A549 (cell line): ENCODE measurements around the gene AMN1. TPM values are rescaled to one million over a fixed set of nuclear protein-coding genes. Genes with fewer than 3 reads are reported as not detected.

Experiments used
- ATAC-seq, 2 experiments: fragments of 200-7000 bp in 1 of 2; fragments of >200 bp in 1 of 2; cut with Nextera tagmentation in 1 of 2; cut with Tn5 transposase in 1 of 2; 3 replicates each; pipeline versions ENCODE4 v1.8.0 to v1.9.1; 2018 to 2020; ENCODE audit warnings: mild to moderate bottlenecking in 1 of 2, moderate library complexity in 1 of 2
- CTCF ChIA-PET: fragments of 300-600 bp; sonication (Branson Sonifier 250); formaldehyde crosslinking; extraction: SDS; loops from one replicate; lab custom pipeline; 2021; ENCODE audit warnings: antibody characterized with exemption, inconsistent platforms; lab: Yijun Ruan, JAX
- POLR2A ChIA-PET: fragments of 350-600 bp; formaldehyde crosslinking; extraction: SDS; loops from one replicate; lab custom pipeline; 2021; ENCODE audit warnings: antibody characterized with exemption, inconsistent platforms; lab: Yijun Ruan, JAX
- DNase-seq, 2 experiments: peaks; one replicate each; pipeline versions ENCODE4 v3.0.0 to v3.0.0-alpha.2; 2011 to 2016; ENCODE audit warnings: low read depth in 1 of 2, low spot score in 1 of 2
- FAIRE-seq: peaks from 2 replicates; lab custom pipeline; 2011; peaks lifted over from hg19 to GRCh38; lab: Jason Lieb, UNC
- H3K27ac ChIP-seq, 2 experiments: fragments of >200 bp; sonication (Bioruptor Twin); formaldehyde crosslinking; 3 replicates each; pipeline ENCODE4 v1.5.1; 2016 to 2017
- H3K4me1 ChIP-seq: fragments of >200 bp; sonication (Bioruptor Twin); formaldehyde crosslinking; 3 replicates; pipeline ENCODE4 v1.6.1; 2016
- H3K4me2 ChIP-seq: fragments of >200 bp; sonication (Bioruptor Twin); formaldehyde crosslinking; 3 replicates; pipeline ENCODE4 v1.6.1; 2016
- H3K4me3 ChIP-seq: fragments of >200 bp; sonication (Bioruptor Twin); formaldehyde crosslinking; 3 replicates; pipeline ENCODE4 v1.5.1; 2016
- H3K9me3 ChIP-seq: fragments of >200 bp; sonication (Bioruptor Twin); formaldehyde crosslinking; 3 replicates; pipeline ENCODE4 v1.6.1; 2016
- BHLHE40 ChIP-seq: IDR thresholded peaks from 2 replicates; pipeline ENCODE4 v1.6.1; 2012; ENCODE audit warnings: low read depth, low read length, inconsistent platforms
- CBX8 ChIP-seq: fragments of 200-600 bp; sonication (generic); IDR thresholded peaks from 2 replicates; pipeline ENCODE4 v1.6.1; 2016
- CEBPB ChIP-seq, 2 experiments: fragments of >200 bp in 1 of 2; sonication (Bioruptor Twin) in 1 of 2; formaldehyde crosslinking in 1 of 2; IDR thresholded peaks; 2 replicates each; pipeline ENCODE4 v1.6.1; 2012 to 2016
- CHD2 ChIP-seq: fragments of 150-350 bp; IDR thresholded peaks from 2 replicates; pipeline ENCODE4 v1.6.1; 2014; ENCODE audit warnings: low read length; ENCODE audit not compliant: partially characterized antibody
- GATA3 ChIP-seq: IDR thresholded peaks from 2 replicates; pipeline ENCODE4 v1.6.1; 2012; ENCODE audit warnings: borderline replicate concordance
- HDAC2 ChIP-seq: fragments of 200-600 bp; sonication (generic); IDR thresholded peaks from 2 replicates; pipeline ENCODE4 v1.6.1; 2016
- HOXA7 ChIP-seq: fragments of 250-450 bp; sonication (Bioruptor Pico); IDR thresholded peaks from 2 replicates; pipeline ENCODE4 v1.5.0; 2020; ENCODE audit warnings: mild to moderate bottlenecking, moderate library complexity
- HOXB13 ChIP-seq: fragments of 250-450 bp; sonication (Bioruptor Pico); IDR thresholded peaks from 2 replicates; pipeline ENCODE4 v1.5.0; 2020; ENCODE audit warnings: low read depth, mild to moderate bottlenecking, moderate library complexity
- JUNB ChIP-seq: fragments of >200 bp; sonication (Bioruptor Twin); formaldehyde crosslinking; IDR thresholded peaks from 2 replicates; pipeline ENCODE4 v1.6.1; 2016
- KDM5A ChIP-seq: fragments of 200-600 bp; sonication (generic); IDR thresholded peaks from 2 replicates; pipeline ENCODE4 v1.6.1; 2016; ENCODE audit warnings: antibody characterized with exemption, mild to moderate bottlenecking
- MAFK ChIP-seq: fragments of 450-650 bp; IDR thresholded peaks from 2 replicates; pipeline ENCODE4 v1.6.1; 2014; ENCODE audit not compliant: partially characterized antibody
- NPAS2 ChIP-seq: fragments of 250-450 bp; sonication (Bioruptor Pico); IDR thresholded peaks from 2 replicates; pipeline ENCODE4 v1.8.0; 2022; ENCODE audit warnings: mild to moderate bottlenecking, moderate library complexity, borderline replicate concordance
- POLR2A ChIP-seq: IDR thresholded peaks from 2 replicates; pipeline ENCODE4 v1.6.1; 2012; ENCODE audit warnings: mild to moderate bottlenecking, low read length
- POLR2AphosphoS2 ChIP-seq: conservative IDR thresholded peaks from 2 replicates; pipeline ENCODE4 v1.6.1; 2012; ENCODE audit warnings: low read length, improper control_type of control experiment, inconsistent platforms
- RARB ChIP-seq: fragments of 250-450 bp; sonication (Bioruptor Pico); IDR thresholded peaks from 2 replicates; pipeline ENCODE4 v1.8.0; 2021; ENCODE audit warnings: mild to moderate bottlenecking, moderate library complexity
- RCOR1 ChIP-seq: fragments of 150-350 bp; IDR thresholded peaks from 2 replicates; pipeline ENCODE4 v1.6.1; 2014; ENCODE audit warnings: antibody characterized with exemption, low read length, low read depth
- TP53 ChIP-seq: fragments of 250-450 bp; sonication (Bioruptor Pico); IDR thresholded peaks from 2 replicates; pipeline ENCODE4 v1.5.0; 2021; ENCODE audit warnings: mild to moderate bottlenecking, moderate library complexity
- ZC3H11A ChIP-seq: fragments of 450-650 bp; IDR thresholded peaks from 2 replicates; pipeline ENCODE4 v1.6.1; 2014; ENCODE audit warnings: antibody characterized with exemption, mild to moderate bottlenecking
- ZFP36 ChIP-seq: fragments of 450-650 bp; IDR thresholded peaks from 2 replicates; pipeline ENCODE4 v1.6.1; 2014; ENCODE audit warnings: borderline replicate concordance; ENCODE audit not compliant: partially characterized antibody
- ZSCAN20 ChIP-seq: fragments of 250-450 bp; sonication (Bioruptor Pico); IDR thresholded peaks from 2 replicates; pipeline ENCODE4 v1.8.0; 2022; ENCODE audit warnings: mild to moderate bottlenecking, moderate library complexity
- WGBS: methylation state at CpG from one replicate; pipeline ENCODE4 v1.1.6; 2017; ENCODE audit errors: missing lambda C conversion rate; 5-methylcytosine and 5-hydroxymethylcytosine counted together
- polyA plus RNA-seq, 4 experiments: library from polyadenylated mRNA; depleted of rRNA in 3 of 4; stranded (reverse); fragments of >200 nt; fragmentation: RNase III in 1 of 4; extraction: RNeasy Plus Mini Kit Qiagen cat#74134 plus additional on column Dnase treatment in 1 of 4; gene quantifications; 2 replicates in 3 of 4; 3 replicates in 1 of 4; pipeline ENCODE4 v1.2.3, GENCODE V29; 2011 to 2017
- TF ChIP-seq, protein P1 (sequence below): IDR thresholded peaks from 2 replicates; pipeline ENCODE4 v1.6.1; 2012; ENCODE audit warnings: low read depth, borderline replicate concordance
- TF ChIP-seq, protein P2 (sequence below): fragments of >200 bp; sonication (Bioruptor Twin); formaldehyde crosslinking; IDR thresholded peaks from 3 replicates; pipeline ENCODE4 v1.5.1; 2016
- TF ChIP-seq, protein P3 (sequence below): fragments of 200-600 bp; sonication (generic); IDR thresholded peaks from 2 replicates; pipeline ENCODE4 v1.6.1; 2016; ENCODE audit warnings: antibody characterized with exemption, mild to moderate bottlenecking, moderate library complexity
- TF ChIP-seq, protein P4 (sequence below): fragments of >200 bp; sonication (Bioruptor Twin); formaldehyde crosslinking; IDR thresholded peaks from 3 replicates; pipeline ENCODE4 v1.6.1; 2016
- TF ChIP-seq, protein P5 (sequence below): fragments of 150-350 bp; IDR thresholded peaks from 2 replicates; pipeline ENCODE4 v1.6.1; 2014; ENCODE audit warnings: low read depth, mild to moderate bottlenecking, low read length

Gene AMN1
- polyA plus RNA-seq, 2 of the 4 experiments (the other 2 are of a cell fraction) = 18.5 to 53.3 TPM

DNA sequence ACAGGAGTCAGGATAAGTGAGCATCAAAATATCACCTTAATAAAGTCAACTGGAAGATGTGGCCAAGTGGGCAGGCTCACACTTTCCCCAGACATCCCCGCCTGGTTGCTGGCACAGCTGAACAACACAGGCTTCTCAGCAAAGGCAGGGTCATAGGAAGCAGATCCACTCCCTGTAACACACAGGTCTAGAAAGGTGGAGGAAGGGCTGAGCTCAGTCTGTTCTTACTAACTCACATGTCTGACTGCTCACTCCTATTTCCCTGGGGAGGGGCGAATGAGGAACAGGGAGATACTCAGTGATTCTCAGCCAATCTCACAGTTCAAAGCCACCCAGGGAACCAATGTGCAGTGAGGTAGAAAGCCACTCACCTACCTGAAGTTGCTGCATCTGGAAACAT, 45.0 kb upstream of the AMN1 start:
- WGBS = 61% methylated on average over 2 of the region's 2 CpGs
- peak overlapping the region; percentile 40; the same call in 2 of the 3 replicates for H3K4me2 ChIP-seq
- peak; percentile 76 to 88 for ATAC-seq
- FAIRE-seq = no peak
- DNase-seq = peak in 1 of 2 experiments; percentile 64
- TF ChIP-seq CBX8 (no peak), JUNB (no peak), ZSCAN20 (no peak), HOXB13 (CRISPR knock-in tag) (no peak), HDAC2 (no peak), ZFP36 (no peak), RARB (CRISPR knock-in tag) (no peak), CHD2 (no peak), POLR2AphosphoS2 (no peak)
- POLR2A ChIA-PET = no interaction called here
- H3K4me1 ChIP-seq = peaks cover 17% of the 10 kb centered on the region
- no peak overlapping the region for H3K4me3 ChIP-seq
- H3K27ac ChIP-seq = peak overlapping the region; percentile 37 to 69
- H3K9me3 ChIP-seq = no peaks in the 10 kb centered on the region
- CTCF ChIA-PET = no interaction called here

DNA sequence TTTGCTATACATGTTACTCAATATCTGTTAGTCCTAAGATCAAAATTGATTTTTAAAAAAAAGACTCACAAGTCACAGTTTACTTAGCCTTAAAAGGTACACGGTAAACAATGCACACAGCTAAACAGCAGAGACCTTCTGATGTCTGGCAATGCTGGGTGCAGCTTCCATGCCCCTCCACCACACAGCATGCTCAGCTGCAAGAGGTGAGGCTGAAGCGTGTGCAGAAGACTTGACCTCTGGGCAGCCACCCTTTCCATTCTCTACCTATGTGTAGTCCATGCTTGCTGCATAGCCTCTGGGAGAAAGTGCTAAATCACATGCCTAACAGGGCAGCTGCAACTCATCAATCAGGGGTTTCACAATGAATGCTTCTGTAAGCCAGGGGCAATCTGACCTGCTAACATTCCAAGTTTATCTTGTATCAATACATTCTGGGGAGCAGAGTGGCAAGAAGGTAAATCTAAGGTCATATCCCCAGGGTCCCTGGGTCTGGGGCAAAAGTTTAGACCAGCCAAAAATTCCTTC, 44.5 kb upstream of the AMN1 start:
- CTCF ChIA-PET = interaction anchor here (1.5 kb wide), 1 partner anchor 12 kb away, joined by 3 read pairs; no protein-coding TSS in a partner anchor
- peak overlapping the region; percentile 37 to 69; a peak in 5 of 6 replicates for H3K27ac ChIP-seq
- TF ChIP-seq CHD2 (no peak), CEBPB (IDR thresholded peaks at IDR 0.05) (peak in 1 of 2 experiments; percentile 53; a peak in 1 of 4 replicates), GATA3 (0 out of 2 replicates have a peak, but pooled peaks have one; percentile 15)
- POLR2A ChIA-PET = no interaction called here
- peak overlapping the region; percentile 40; the same call in 2 of the 3 replicates for H3K4me2 ChIP-seq
- 56% methylated on average over 2 of the region's 2 CpGs for WGBS
- no peaks in the 10 kb centered on the region for H3K9me3 ChIP-seq
- ATAC-seq (peak; percentile 62 to 81; a peak in 4 of 6 replicates), FAIRE-seq (no peak), DNase-seq (peak in 1 of 2 experiments; percentile 64)
- peaks cover 17% of the 10 kb centered on the region for H3K4me1 ChIP-seq
- H3K4me3 ChIP-seq = no peak overlapping the region

DNA sequence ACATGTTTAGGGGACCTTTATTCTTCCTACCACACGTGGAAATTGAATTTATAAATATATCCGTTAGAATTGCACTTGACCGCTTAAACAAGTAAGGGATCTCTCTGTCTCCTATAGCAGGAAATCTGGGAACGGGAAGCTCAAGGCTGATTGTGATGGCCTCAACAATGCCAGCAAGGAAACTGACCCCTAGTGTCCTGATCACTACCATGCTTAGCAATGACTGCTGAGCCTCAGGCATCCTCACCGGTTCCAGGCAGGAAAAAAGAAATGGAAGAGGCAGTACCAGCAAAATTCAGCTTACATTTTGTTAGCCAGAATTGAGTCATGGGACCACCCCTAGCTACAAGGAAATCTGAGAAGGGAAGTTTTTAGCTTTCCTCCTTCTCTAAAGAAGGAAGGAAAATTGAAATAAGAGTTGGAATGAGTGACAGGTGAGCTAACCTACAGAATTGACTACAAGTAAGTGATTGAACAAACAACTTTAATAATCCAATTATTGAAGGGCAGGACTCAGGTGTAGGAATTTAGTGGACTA, 43.9 kb upstream of the AMN1 start:
- ATAC-seq (peak; percentile 59 to 66; a peak in 3 of 6 replicates), FAIRE-seq (no peak), DNase-seq (peak in 1 of 2 experiments; percentile 34)
- peak overlapping the region in 1 of 2 experiments; percentile 30; a peak in 1 of 6 replicates for H3K27ac ChIP-seq
- no peaks in the 10 kb centered on the region for H3K9me3 ChIP-seq
- H3K4me3 ChIP-seq = no peak overlapping the region
- WGBS = 81% methylated on average over 5 of the region's 5 CpGs
- peaks cover 17% of the 10 kb centered on the region for H3K4me1 ChIP-seq
- peak overlapping the region; percentile 40; the same call in 2 of the 3 replicates for H3K4me2 ChIP-seq
- ChIA-PET CTCF (interaction anchor here (1.5 kb wide), 1 partner anchor 12 kb away, joined by 3 read pairs; no protein-coding TSS in a partner anchor), POLR2A (interaction anchor here (0.6 kb wide), 1 partner anchor 312 kb away, joined by 4 read pairs; no protein-coding TSS in a partner anchor)
- TF ChIP-seq, protein P1, sequence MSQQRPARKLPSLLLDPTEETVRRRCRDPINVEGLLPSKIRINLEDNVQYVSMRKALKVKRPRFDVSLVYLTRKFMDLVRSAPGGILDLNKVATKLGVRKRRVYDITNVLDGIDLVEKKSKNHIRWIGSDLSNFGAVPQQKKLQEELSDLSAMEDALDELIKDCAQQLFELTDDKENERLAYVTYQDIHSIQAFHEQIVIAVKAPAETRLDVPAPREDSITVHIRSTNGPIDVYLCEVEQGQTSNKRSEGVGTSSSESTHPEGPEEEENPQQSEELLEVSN = no peak
- no peak for TF ChIP-seq KDM5A
- TF ChIP-seq BHLHE40 = no peak
- no peak for TF ChIP-seq CEBPB (IDR thresholded peaks at IDR 0.05)
- no peak for TF ChIP-seq RCOR1
- TF ChIP-seq HOXA7 (CRISPR knock-in tag) = no peak
- no peak for TF ChIP-seq POLR2A
- TF ChIP-seq, protein P2, sequence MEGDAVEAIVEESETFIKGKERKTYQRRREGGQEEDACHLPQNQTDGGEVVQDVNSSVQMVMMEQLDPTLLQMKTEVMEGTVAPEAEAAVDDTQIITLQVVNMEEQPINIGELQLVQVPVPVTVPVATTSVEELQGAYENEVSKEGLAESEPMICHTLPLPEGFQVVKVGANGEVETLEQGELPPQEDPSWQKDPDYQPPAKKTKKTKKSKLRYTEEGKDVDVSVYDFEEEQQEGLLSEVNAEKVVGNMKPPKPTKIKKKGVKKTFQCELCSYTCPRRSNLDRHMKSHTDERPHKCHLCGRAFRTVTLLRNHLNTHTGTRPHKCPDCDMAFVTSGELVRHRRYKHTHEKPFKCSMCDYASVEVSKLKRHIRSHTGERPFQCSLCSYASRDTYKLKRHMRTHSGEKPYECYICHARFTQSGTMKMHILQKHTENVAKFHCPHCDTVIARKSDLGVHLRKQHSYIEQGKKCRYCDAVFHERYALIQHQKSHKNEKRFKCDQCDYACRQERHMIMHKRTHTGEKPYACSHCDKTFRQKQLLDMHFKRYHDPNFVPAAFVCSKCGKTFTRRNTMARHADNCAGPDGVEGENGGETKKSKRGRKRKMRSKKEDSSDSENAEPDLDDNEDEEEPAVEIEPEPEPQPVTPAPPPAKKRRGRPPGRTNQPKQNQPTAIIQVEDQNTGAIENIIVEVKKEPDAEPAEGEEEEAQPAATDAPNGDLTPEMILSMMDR = no peak
- TF ChIP-seq, protein P3, sequence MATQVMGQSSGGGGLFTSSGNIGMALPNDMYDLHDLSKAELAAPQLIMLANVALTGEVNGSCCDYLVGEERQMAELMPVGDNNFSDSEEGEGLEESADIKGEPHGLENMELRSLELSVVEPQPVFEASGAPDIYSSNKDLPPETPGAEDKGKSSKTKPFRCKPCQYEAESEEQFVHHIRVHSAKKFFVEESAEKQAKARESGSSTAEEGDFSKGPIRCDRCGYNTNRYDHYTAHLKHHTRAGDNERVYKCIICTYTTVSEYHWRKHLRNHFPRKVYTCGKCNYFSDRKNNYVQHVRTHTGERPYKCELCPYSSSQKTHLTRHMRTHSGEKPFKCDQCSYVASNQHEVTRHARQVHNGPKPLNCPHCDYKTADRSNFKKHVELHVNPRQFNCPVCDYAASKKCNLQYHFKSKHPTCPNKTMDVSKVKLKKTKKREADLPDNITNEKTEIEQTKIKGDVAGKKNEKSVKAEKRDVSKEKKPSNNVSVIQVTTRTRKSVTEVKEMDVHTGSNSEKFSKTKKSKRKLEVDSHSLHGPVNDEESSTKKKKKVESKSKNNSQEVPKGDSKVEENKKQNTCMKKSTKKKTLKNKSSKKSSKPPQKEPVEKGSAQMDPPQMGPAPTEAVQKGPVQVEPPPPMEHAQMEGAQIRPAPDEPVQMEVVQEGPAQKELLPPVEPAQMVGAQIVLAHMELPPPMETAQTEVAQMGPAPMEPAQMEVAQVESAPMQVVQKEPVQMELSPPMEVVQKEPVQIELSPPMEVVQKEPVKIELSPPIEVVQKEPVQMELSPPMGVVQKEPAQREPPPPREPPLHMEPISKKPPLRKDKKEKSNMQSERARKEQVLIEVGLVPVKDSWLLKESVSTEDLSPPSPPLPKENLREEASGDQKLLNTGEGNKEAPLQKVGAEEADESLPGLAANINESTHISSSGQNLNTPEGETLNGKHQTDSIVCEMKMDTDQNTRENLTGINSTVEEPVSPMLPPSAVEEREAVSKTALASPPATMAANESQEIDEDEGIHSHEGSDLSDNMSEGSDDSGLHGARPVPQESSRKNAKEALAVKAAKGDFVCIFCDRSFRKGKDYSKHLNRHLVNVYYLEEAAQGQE = no peak
- no peak for TF ChIP-seq GATA3
- no peak for TF ChIP-seq NPAS2 (CRISPR knock-in tag)
- TF ChIP-seq MAFK = no peak
- TF ChIP-seq ZC3H11A = no peak
- TF ChIP-seq, protein P4, sequence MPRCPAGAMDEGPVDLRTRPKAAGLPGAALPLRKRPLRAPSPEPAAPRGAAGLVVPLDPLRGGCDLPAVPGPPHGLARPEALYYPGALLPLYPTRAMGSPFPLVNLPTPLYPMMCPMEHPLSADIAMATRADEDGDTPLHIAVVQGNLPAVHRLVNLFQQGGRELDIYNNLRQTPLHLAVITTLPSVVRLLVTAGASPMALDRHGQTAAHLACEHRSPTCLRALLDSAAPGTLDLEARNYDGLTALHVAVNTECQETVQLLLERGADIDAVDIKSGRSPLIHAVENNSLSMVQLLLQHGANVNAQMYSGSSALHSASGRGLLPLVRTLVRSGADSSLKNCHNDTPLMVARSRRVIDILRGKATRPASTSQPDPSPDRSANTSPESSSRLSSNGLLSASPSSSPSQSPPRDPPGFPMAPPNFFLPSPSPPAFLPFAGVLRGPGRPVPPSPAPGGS = no peak
- TF ChIP-seq, protein P5, sequence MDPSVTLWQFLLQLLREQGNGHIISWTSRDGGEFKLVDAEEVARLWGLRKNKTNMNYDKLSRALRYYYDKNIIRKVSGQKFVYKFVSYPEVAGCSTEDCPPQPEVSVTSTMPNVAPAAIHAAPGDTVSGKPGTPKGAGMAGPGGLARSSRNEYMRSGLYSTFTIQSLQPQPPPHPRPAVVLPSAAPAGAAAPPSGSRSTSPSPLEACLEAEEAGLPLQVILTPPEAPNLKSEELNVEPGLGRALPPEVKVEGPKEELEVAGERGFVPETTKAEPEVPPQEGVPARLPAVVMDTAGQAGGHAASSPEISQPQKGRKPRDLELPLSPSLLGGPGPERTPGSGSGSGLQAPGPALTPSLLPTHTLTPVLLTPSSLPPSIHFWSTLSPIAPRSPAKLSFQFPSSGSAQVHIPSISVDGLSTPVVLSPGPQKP = no peak
- no peak for TF ChIP-seq TP53
- TF ChIP-seq ZSCAN20 = no peak
